ENCODE results near the gene ACAA1. TPM values are rescaled to one million over a fixed set of nuclear protein-coding genes. Genes with fewer than 3 reads are reported as not detected.
A peak's percentile ranks its signal among the peaks of the same experiment; 100 is the strongest.

Gene ACAA1
- total and polyA plus RNA-seq, 9 of the 15 experiments (the other 6 are each of a cell fraction or from before 2014, with no cell fraction given): 4.0 to 88.9 (median 57.2) TPM

GRCh38 chr3:38164952-38165721 is 28.2 kb upstream of the ACAA1 start, which contains the start of gene OXSR1 (continued):
- no peak for TF ChIP-seq ZNF449 (CRISPR knock-in tag; IDR thresholded peaks at IDR 0.05)
- no peak for TF ChIP-seq ZNF707 (CRISPR knock-in tag; conservative IDR thresholded peaks at IDR 0.05)
- TF ChIP-seq EP300 (IDR thresholded peaks at IDR 0.05; ENCODE audit: low read length): peak; percentile 61; the same call in 1 of the 2 replicates
- TF ChIP-seq ZNF316 (IDR thresholded peaks at IDR 0.05): no peak
- TF ChIP-seq MITF (IDR thresholded peaks at IDR 0.05): peak; percentile 44
- no peak for TF ChIP-seq MAFG (tag; conservative IDR thresholded peaks at IDR 0.05)
- TF ChIP-seq ZNF134 (CRISPR knock-in tag; conservative IDR thresholded peaks at IDR 0.05): peak; percentile 79
- TF ChIP-seq XRCC3 (IDR thresholded peaks at IDR 0.05): no peak
- no peak for TF ChIP-seq SMARCC2 (IDR thresholded peaks at IDR 0.05; ENCODE audit: low read depth)
- peak; percentile 41 to 49; a peak in 1 of 4 replicates for TF ChIP-seq SIN3A (IDR thresholded peaks at IDR 0.05; ENCODE audit: borderline replicate concordance in 2 of 2, control insufficient read depth in 1 of 2, low read depth in 2 of 2, low read length in 2 of 2)
- no peak for TF ChIP-seq ZC3H8 (IDR thresholded peaks at IDR 0.05)
- TF ChIP-seq PHTF2 (CRISPR knock-in tag; IDR thresholded peaks at IDR 0.05): no peak
- TF ChIP-seq ZNF584 (CRISPR knock-in tag; IDR thresholded peaks at IDR 0.05; ENCODE audit: low read depth): no peak
- TF ChIP-seq DNMT1 (IDR thresholded peaks at IDR 0.05): no peak
- TF ChIP-seq FOS (IDR thresholded peaks at IDR 0.05; ENCODE audit: extremely low read depth, insufficient read length): peak; percentile 96
- no peak; the same call in 1 of the 2 replicates for TF ChIP-seq HLTF (IDR thresholded peaks at IDR 0.05)
- TF ChIP-seq ZNF57 (CRISPR knock-in tag; IDR thresholded peaks at IDR 0.05): no peak
- TF ChIP-seq ZZZ3 (IDR thresholded peaks at IDR 0.05): no peak
- no peak for TF ChIP-seq NELFE (IDR thresholded peaks at IDR 0.05; ENCODE audit: insufficient read depth, insufficient read length)
- TF ChIP-seq STAT5B (CRISPR knock-in tag; IDR thresholded peaks at IDR 0.05): no peak
- no peak for TF ChIP-seq SRSF9 (IDR thresholded peaks at IDR 0.05; ENCODE audit: borderline replicate concordance, low read depth, low read length)
- peak; percentile 78 for TF ChIP-seq HNRNPLL (IDR thresholded peaks at IDR 0.05; ENCODE audit: low read depth, low read length, poor library complexity, severe bottlenecking)
- TF ChIP-seq HNRNPH1 (optimal IDR thresholded peaks at IDR 0.05; ENCODE audit: low read depth, low read length): no peak
- no peak for TF ChIP-seq BCL6 (CRISPR knock-in tag; IDR thresholded peaks at IDR 0.05)
- TF ChIP-seq HIVEP1 (CRISPR knock-in tag; IDR thresholded peaks at IDR 0.05): no peak
- no peak for TF ChIP-seq MCM2 (IDR thresholded peaks at IDR 0.05; ENCODE audit: low read depth)
- peak in 1 of 2 experiments; percentile 73; a peak in 2 of 4 replicates for TF ChIP-seq RCOR1 (IDR thresholded peaks at IDR 0.05; ENCODE audit: borderline replicate concordance in 1 of 2, low read depth in 2 of 2, low read length in 2 of 2)
- TF ChIP-seq DACH1 (IDR thresholded peaks at IDR 0.05; ENCODE audit: partially characterized antibody): no peak
- TF ChIP-seq POLR2G (IDR thresholded peaks at IDR 0.05; ENCODE audit: low read depth, low read length): peak; percentile 92
- TF ChIP-seq KLF16 (IDR thresholded peaks at IDR 0.05): no peak

All from K562 (cell line).